Fibroblast of lung (primary cell): Measurements from ENCODE around the gene TAF11L13.

Source experiments
- CTCF ChIP-seq, 2 donors: IDR thresholded peaks in 1 of 2; conservative IDR thresholded peaks in 1 of 2; 1 replicate in 1 of 2; 2 replicates in 1 of 2; pipeline ENCODE4 v1.5.1; 2011 to 2012; ENCODE audit warnings: low read length in 2 of 2, control low read depth in 1 of 2, inconsistent platforms in 1 of 2, low read depth in 1 of 2, mild to moderate bottlenecking in 1 of 2
- EZH2 ChIP-seq: IDR thresholded peaks from 2 replicates; pipeline ENCODE4 v1.5.1; 2012; ENCODE audit warnings: low read length, control low read depth, mild to moderate bottlenecking; ENCODE audit errors: missing control alignments

- TF ChIP-seq CTCF (conservative IDR thresholded peaks at IDR 0.05 in 1 of 2, IDR thresholded peaks at IDR 0.05 in 1 of 2; ENCODE audit: low read depth in 1 of 2, low read length in 2 of 2): no peak
- TF ChIP-seq EZH2: no peak
Observed at GRCh38 chr5:17679597-17680203, 47.8 kb downstream of the TAF11L13 start.
